Omental fat pad (tissue), 4 donors: Measurements from ENCODE around the gene BMP2K. TPM values are rescaled to one million over a fixed set of nuclear protein-coding genes. Genes with fewer than 3 reads are reported as not detected.

ENCODE experiments used
- ATAC-seq: fragments of 150-250 bp; one replicate; pipeline ENCODE4 v1.9.1; 2016; ENCODE audit warnings: mild to moderate bottlenecking, moderate library complexity; ENCODE audit not compliant: low FRiP score
- DNase-seq: peaks from one replicate; pipeline ENCODE4 v3.0.0-alpha.2; 2019; ENCODE audit warnings: low spot score
- CTCF ChIP-seq, 3 donors: fragments of 450-650 bp; IDR thresholded peaks; one replicate each; pipeline ENCODE4 v1.5.1; 2016 to 2017; ENCODE audit warnings: antibody characterized with exemption in 3 of 3, mild to moderate bottlenecking in 3 of 3, moderate library complexity in 2 of 3
- total RNA-seq, 4 donors: library from RNA; depleted of rRNA; stranded (reverse); fragments of >200 nt; gene quantifications; one replicate each; pipeline ENCODE4 v1.1.0, GENCODE V29; 2016

Gene BMP2K
- total RNA-seq, 4 donors from 2014 or later, result 33.2 to 64.1 (median 43.7) TPM

- TF ChIP-seq CTCF (IDR thresholded peaks at IDR 0.05), result no peak
- no peak for DNase-seq
- ATAC-seq, result peak; percentile 12
Measured at GRCh38 chr4:78939667-78940008, 163.5 kb downstream of the BMP2K start.

- TF ChIP-seq CTCF (IDR thresholded peaks at IDR 0.05), result no peak
- DNase-seq (no peak), ATAC-seq (no peak)
Measured at GRCh38 chr4:78940752-78941151, 164.6 kb downstream of the BMP2K start.

- no peak for TF ChIP-seq CTCF (IDR thresholded peaks at IDR 0.05)
- DNase-seq, result no peak
Measured at GRCh38 chr4:78944381-78944780, 168.2 kb downstream of the BMP2K start.

GRCh38 chr4:78945651-78946179 lies 169.6 kb downstream of the BMP2K start:
- ATAC-seq (no peak), DNase-seq (no peak)
- TF ChIP-seq CTCF (IDR thresholded peaks at IDR 0.05), result no peak

More at GRCh38 chr4:78944381-78944780, 168.2 kb downstream of the BMP2K start:
- no peak for ATAC-seq

GRCh38 chr4:78949735-78950134 lies 173.6 kb downstream of the BMP2K start:
- no peak for TF ChIP-seq CTCF (IDR thresholded peaks at IDR 0.05)
- ATAC-seq, result no peak

GRCh38 chr4:78951862-78952472 lies 175.8 kb downstream of the BMP2K start:
- no peak for TF ChIP-seq CTCF (IDR thresholded peaks at IDR 0.05)
- peak; percentile 71 for ATAC-seq
- DNase-seq, result no peak

More at GRCh38 chr4:78949735-78950134, 173.6 kb downstream of the BMP2K start:
- no peak for DNase-seq

GRCh38 chr4:78953231-78953630 lies 177.1 kb downstream of the BMP2K start:
- no peak for ATAC-seq
- TF ChIP-seq CTCF (IDR thresholded peaks at IDR 0.05), result no peak
- no peak for DNase-seq
